ENCODE results near the gene SOX5.

DNA sequence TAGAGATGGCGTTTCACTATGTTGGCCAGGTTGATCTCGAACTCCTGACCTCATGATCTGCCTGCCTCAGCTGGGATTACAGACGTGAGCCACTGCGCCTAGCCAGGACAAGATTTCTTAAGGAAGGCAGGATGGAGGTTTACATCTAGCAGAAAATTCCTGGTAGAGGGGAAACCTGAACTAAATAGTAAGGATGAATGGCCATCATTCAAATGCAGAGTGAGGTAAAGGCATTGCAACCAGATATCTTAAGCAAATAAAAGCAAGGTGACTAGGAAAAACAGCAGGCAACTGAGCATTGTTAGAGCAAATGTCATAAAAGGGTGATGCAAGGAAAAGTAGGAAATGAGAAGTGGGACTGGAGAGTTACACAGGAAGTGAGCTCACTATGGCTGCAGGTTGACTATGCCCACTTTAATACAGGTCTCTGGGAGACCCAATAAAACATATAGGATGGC lies 133.0 kb downstream of the SOX5 start:
- no peak for TF ChIP-seq EZH2 (IDR thresholded peaks at IDR 0.05; ENCODE audit: borderline replicate concordance, insufficient read depth, low read depth, low read length, poor library complexity, severe bottlenecking)
- TF ChIP-seq, protein P1, sequence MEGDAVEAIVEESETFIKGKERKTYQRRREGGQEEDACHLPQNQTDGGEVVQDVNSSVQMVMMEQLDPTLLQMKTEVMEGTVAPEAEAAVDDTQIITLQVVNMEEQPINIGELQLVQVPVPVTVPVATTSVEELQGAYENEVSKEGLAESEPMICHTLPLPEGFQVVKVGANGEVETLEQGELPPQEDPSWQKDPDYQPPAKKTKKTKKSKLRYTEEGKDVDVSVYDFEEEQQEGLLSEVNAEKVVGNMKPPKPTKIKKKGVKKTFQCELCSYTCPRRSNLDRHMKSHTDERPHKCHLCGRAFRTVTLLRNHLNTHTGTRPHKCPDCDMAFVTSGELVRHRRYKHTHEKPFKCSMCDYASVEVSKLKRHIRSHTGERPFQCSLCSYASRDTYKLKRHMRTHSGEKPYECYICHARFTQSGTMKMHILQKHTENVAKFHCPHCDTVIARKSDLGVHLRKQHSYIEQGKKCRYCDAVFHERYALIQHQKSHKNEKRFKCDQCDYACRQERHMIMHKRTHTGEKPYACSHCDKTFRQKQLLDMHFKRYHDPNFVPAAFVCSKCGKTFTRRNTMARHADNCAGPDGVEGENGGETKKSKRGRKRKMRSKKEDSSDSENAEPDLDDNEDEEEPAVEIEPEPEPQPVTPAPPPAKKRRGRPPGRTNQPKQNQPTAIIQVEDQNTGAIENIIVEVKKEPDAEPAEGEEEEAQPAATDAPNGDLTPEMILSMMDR (IDR thresholded peaks at IDR 0.05), result no peak

Data from B cell (primary cell).